HK-2 (cell line): ENCODE data around the gene SST.

ENCODE experiments used
- DNase-seq: peaks from one replicate; pipeline ENCODE4 v3.0.0-alpha.2; 2018; ENCODE audit not compliant: unreplicated experiment

The SST gene

GRCh38 chr3:187669675-187670504 is at the start of gene SST:
Gene SST, minus strand, starts transcription at chr3:187670394. Its CDS starts 103 bp downstream, at chr3:187670291.
- DNase-seq = peak; percentile 30

- no peak for DNase-seq
Measured at GRCh38 chr3:187719628-187720336, 49.6 kb upstream of the SST start.

- DNase-seq = no peak
Measured at GRCh38 chr3:187718802-187719201, 48.6 kb upstream of the SST start.

GRCh38 chr3:187717572-187717971 is 47.4 kb upstream of the SST start:
- DNase-seq = no peak

- DNase-seq = peak; percentile 75
Measured at GRCh38 chr3:187714404-187714979, 44.3 kb upstream of the SST start.

GRCh38 chr3:187713504-187713903 is 43.3 kb upstream of the SST start:
- no peak for DNase-seq

- DNase-seq = no peak
Measured at GRCh38 chr3:187709155-187709554, 39.0 kb upstream of the SST start.

GRCh38 chr3:187708696-187709095 is 38.5 kb upstream of the SST start:
- no peak for DNase-seq

GRCh38 chr3:187706971-187707370 is 36.8 kb upstream of the SST start:
- no peak for DNase-seq

- DNase-seq = no peak
Measured at GRCh38 chr3:187705164-187705563, 35.0 kb upstream of the SST start.

- no peak for DNase-seq
Measured at GRCh38 chr3:187702507-187703033, 32.4 kb upstream of the SST start, which contains the start of gene RTP2. Gene RTP2, minus strand, starts transcription at chr3:187702557. Its CDS starts 429 bp downstream, at chr3:187702128.

GRCh38 chr3:187700249-187700648 is 30.1 kb upstream of the SST start:
- no peak for DNase-seq

GRCh38 chr3:187698499-187699399 is 28.6 kb upstream of the SST start:
- DNase-seq = no peak

- DNase-seq = no peak
Measured at GRCh38 chr3:187696021-187696420, 25.8 kb upstream of the SST start.

- no peak for DNase-seq
Measured at GRCh38 chr3:187695449-187695848, 25.3 kb upstream of the SST start.

- no peak for DNase-seq
Measured at GRCh38 chr3:187694801-187695200, 24.6 kb upstream of the SST start.

GRCh38 chr3:187693431-187693830 is 23.2 kb upstream of the SST start:
- DNase-seq = no peak

- no peak for DNase-seq
Measured at GRCh38 chr3:187689984-187690383, 19.8 kb upstream of the SST start.

GRCh38 chr3:187686621-187687273 is 16.6 kb upstream of the SST start:
- DNase-seq = no peak

GRCh38 chr3:187685948-187686347 is 15.8 kb upstream of the SST start:
- DNase-seq = no peak

- no peak for DNase-seq
Measured at GRCh38 chr3:187684880-187685279, 14.7 kb upstream of the SST start.
